Small intestine (tissue), 7 donors: Measurements from ENCODE around the gene ARPC5. TPM values are rescaled to one million over a fixed set of nuclear protein-coding genes. Genes with fewer than 3 reads are reported as not detected.
A peak's percentile ranks its signal among the peaks of the same experiment; 100 is the strongest.

Source experiments
- DNase-seq, 2 donors: peaks; one replicate each; pipeline versions ENCODE4 v3.0.0 to v3.0.0-alpha.2; 2013
- FAIRE-seq: peaks from 2 replicates; lab custom pipeline; 2012; peaks lifted over from hg19 to GRCh38; lab: Jason Lieb, UNC
- H3K27ac ChIP-seq, 3 donors: one replicate each; pipeline ENCODE4 v1.5.1; 2013; ENCODE audit warnings: low read length in 2 of 3, mild to moderate bottlenecking in 2 of 3, control low read depth in 1 of 3, inconsistent platforms in 1 of 3, low read depth in 1 of 3, moderate library complexity in 1 of 3
- H3K27me3 ChIP-seq, 3 donors: one replicate each; pipeline ENCODE4 v1.6.1; 2013; ENCODE audit warnings: low read length in 3 of 3, inconsistent platforms in 1 of 3; ENCODE audit not compliant: control insufficient read depth in 3 of 3, insufficient read depth in 3 of 3
- H3K36me3 ChIP-seq, 3 donors: one replicate each; pipeline ENCODE4 v1.6.1; 2013; ENCODE audit warnings: low read length in 3 of 3, inconsistent platforms in 1 of 3, low read depth in 1 of 3, mild to moderate bottlenecking in 1 of 3, moderate library complexity in 1 of 3; ENCODE audit not compliant: control insufficient read depth in 3 of 3, insufficient read depth in 2 of 3
- H3K4me1 ChIP-seq, 3 donors: one replicate each; pipeline ENCODE4 v1.6.1; 2013; ENCODE audit warnings: low read length in 2 of 3, inconsistent platforms in 1 of 3, low read depth in 1 of 3, mild to moderate bottlenecking in 1 of 3, moderate library complexity in 1 of 3; ENCODE audit not compliant: control insufficient read depth in 3 of 3, insufficient read depth in 2 of 3
- H3K4me3 ChIP-seq, 3 donors: one replicate each; pipeline ENCODE4 v1.5.1; 2013; ENCODE audit warnings: low read length in 3 of 3, control low read depth in 1 of 3, inconsistent platforms in 1 of 3, low read depth in 1 of 3, mild to moderate bottlenecking in 1 of 3, moderate library complexity in 1 of 3
- H3K9me3 ChIP-seq, 2 donors: one replicate each; pipeline ENCODE4 v1.6.1; 2013; ENCODE audit warnings: low read depth in 1 of 2, low read length in 1 of 2; ENCODE audit not compliant: control insufficient read depth in 2 of 2, insufficient read depth in 1 of 2
- WGBS, 3 donors: extraction: QIAGEN DNeasy Blood & Tissue Kit; methylation state at CpG; one replicate each; pipeline ENCODE4 v1.1.7; 2013; 5-methylcytosine and 5-hydroxymethylcytosine counted together
- polyA plus RNA-seq, 4 donors: library from polyadenylated mRNA; stranded (reverse) in 3 of 4; unstranded in 1 of 4; fragments of 200-250 nt in 3 of 4; fragments of 120-200 nt in 1 of 4; gene quantifications; one replicate each; pipeline versions ENCODE4 v1.2.1 to v1.2.3, GENCODE V29; 2013
- donor health status: healthy with polysubstance abuse.
- donor health status: control.
- donor health status: control.
- donor health status: Bipolar disorder and iron deficiency.
- donor health status: healthy.

ARPC5 gene
- polyA plus RNA-seq, 4 donors, result 125 to 160 (median 133) TPM

DNA sequence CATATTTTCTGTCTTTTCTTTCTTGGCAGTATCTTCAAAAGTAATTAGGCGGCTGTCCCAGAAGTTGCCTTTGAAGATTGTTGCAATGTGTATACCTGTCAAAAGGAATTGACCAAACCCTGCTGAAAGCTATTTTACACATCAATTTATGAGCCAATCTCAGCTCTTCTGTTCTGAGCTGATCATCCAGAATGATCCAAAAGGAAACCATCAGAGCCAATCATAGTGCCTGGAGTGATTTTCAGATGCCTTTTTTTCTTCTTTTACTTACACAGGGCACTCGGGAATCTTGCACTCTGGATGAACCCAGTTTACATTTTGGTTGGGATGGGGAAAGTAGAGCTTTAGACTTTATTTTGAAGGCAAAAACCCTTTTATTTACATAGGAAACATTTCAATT lies 39.3 kb upstream of the ARPC5 start:
- Histone ChIP-seq H3K27ac (no peak overlapping the region), H3K36me3 (no peaks in the 10 kb centered on the region), H3K9me3 (no peaks in the 10 kb centered on the region), H3K4me3 (no peak overlapping the region), H3K27me3 (no peaks in the 10 kb centered on the region), H3K4me1 (no peaks in the 10 kb centered on the region)
- FAIRE-seq (no peak), DNase-seq (no peak)
- WGBS, 3 donors, result 71 to 89% (median 86%) methylated on average over 2 of the region's 2 CpGs

DNA sequence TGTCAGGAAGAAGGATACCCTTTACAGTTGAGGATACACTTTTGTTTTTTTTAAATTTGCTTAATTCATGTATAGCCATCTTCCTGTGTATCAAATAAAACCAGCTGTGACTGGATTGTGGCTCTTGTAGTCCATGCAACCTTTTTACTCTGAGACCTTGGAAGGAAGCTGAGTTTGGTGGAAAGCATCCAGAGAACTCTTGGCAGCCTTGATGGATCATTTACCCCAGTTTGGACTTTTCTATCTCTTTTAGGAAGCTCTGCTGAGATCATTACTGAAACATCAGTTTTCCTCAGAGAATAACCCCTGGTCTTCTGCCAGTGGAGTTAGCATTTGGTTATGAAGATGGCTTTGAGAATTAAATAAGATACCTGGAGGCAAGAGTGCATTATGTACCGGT lies 38.8 kb upstream of the ARPC5 start:
- Histone ChIP-seq H3K4me3 (no peak overlapping the region), H3K4me1 (no peaks in the 10 kb centered on the region), H3K27me3 (no peaks in the 10 kb centered on the region), H3K9me3 (no peaks in the 10 kb centered on the region), H3K36me3 (no peaks in the 10 kb centered on the region), H3K27ac (no peak overlapping the region)
- FAIRE-seq (no peak), DNase-seq (no peak)
- WGBS, 3 donors, result 78 to 83% (median 79%) methylated on average over 1 of the region's 1 CpG

DNA sequence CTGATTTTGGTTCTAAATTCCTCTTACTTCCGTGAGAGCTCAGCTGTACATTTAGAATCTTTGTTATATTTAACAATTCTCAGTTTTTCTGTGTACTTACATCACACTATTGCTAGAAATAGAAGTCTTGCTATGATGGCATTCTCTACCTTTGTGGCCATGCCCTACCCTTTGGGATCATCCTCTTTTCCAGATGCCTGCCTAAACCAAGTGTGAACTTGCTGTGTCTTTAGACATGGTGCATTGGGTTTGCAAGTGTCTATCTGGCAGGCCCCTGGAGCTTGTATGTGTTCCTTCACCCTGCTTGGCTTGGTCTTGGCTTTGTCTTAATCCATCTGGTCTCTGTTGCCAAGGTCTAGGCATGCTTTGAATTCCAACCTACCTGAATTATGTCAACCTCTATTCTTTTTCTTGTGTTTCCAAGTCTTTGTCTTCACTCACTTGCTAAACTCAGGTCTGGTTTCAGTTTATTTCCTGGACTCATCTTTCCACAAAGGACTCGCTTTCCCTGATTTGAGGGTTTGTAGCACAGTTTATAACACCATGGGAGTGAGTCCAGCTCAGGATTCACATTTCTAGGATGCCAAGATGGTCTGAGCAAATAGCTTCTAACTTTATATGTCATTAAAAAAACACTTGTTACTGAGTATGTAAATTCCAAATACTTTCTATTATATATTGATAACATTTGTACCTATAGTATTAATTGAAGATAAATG lies 38.2 kb upstream of the ARPC5 start:
- H3K9me3 ChIP-seq, result no peaks in the 10 kb centered on the region
- DNase-seq (no peak), FAIRE-seq (no peak)
- H3K36me3 ChIP-seq, result no peaks in the 10 kb centered on the region
- H3K4me1 ChIP-seq, result no peaks in the 10 kb centered on the region
- H3K27ac ChIP-seq, result no peak overlapping the region
- no peaks in the 10 kb centered on the region for H3K27me3 ChIP-seq
- no peak overlapping the region for H3K4me3 ChIP-seq
- 88 to 95% (median 91%) methylated on average over 2 of the region's 2 CpGs for WGBS, 3 donors

DNA sequence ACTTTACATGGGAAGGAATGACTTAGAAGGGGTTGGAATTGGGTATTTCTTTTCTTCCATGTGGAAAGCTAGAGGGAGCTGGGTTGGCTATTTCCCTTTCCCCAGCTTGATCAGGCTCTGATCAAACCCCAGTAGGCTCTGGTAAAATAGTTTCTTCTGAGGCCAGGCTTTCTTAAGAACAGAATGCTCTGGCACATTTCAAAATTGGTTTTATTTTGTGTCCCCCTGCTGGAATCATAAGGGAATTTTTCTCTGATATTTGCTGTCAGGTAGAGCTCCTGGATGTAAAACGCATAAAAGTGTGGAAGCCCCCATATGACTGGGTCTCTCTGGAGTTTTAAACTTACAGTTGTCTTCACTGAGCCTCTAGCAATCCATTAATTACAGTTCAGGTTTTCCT lies 34.6 kb upstream of the ARPC5 start:
- Histone ChIP-seq H3K27me3 (no peaks in the 10 kb centered on the region), H3K9me3 (no peaks in the 10 kb centered on the region), H3K4me1 (no peaks in the 10 kb centered on the region), H3K4me3 (no peak overlapping the region), H3K27ac (no peak overlapping the region), H3K36me3 (no peaks in the 10 kb centered on the region)
- WGBS, 3 donors, result 91 to 94% (median 91%) methylated on average over 1 of the region's 1 CpG
- FAIRE-seq, result no peak
- no peak for DNase-seq

DNA sequence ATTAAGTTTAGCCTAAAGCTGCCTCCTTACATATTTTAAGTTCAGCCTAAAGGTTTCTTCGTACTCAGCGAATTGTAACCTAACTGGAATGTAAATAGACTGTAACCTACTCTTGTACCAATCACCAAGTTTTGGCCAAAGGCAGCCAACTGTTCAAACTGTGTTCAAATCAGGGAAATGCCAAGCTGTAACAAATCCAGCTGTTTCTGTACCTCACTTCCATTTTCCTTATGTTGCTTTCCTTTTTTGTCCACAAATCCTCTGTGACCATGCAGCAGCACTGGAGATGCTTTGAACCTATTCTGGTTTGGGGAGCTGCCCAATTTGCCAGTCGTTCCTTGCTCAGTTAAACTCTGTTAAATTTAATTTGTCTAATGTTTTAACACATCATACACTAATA lies 20.8 kb upstream of the ARPC5 start:
- H3K27me3 ChIP-seq, result no peaks in the 10 kb centered on the region
- FAIRE-seq, result no peak

DNA sequence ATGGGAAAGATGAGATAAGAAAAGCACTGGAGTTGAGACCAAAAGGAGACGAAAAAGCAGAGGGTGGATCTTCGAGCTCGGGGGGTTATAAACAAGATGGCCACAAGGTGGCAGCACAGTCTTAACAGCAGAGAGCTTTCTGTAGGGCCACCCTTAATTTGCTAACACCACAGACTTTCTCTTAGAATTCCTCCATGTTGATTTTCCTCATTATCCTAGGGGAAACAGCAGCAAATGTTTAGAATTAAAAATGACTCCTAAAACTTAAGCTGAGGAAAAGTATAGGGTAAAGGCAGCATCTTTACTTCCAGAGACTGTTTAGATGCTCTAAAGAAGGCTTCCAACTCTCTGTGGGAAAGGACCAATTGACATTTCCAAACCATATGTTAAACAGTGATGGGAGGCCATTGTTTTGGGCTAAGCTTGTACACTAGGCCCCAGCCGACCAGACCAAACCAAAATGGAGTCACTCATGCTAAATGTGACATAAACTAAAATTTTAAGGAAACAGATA lies 20.0 kb upstream of the ARPC5 start:
- Histone ChIP-seq H3K27ac (no peak overlapping the region), H3K4me3 (no peak overlapping the region), H3K4me1 (peaks cover 3 to 34% (median 12%) of the 10 kb centered on the region in 3 donors), H3K27me3 (no peaks in the 10 kb centered on the region), H3K36me3 (no peaks in the 10 kb centered on the region), H3K9me3 (no peaks in the 10 kb centered on the region)
- WGBS, 3 donors, result 7% methylated on average over 4 of the region's 4 CpGs
- FAIRE-seq (no peak), DNase-seq (peak; percentile 74 to 88)

More for the DNA sequence above, 20.8 kb upstream of the ARPC5 start:
- Histone ChIP-seq H3K9me3 (no peaks in the 10 kb centered on the region), H3K27ac (no peak overlapping the region), H3K4me3 (no peak overlapping the region), H3K4me1 (peaks cover 3 to 32% (median 12%) of the 10 kb centered on the region in 3 donors), H3K36me3 (no peaks in the 10 kb centered on the region)
- DNase-seq, result no peak
- 91 to 93% (median 92%) methylated on average over 3 of the region's 3 CpGs for WGBS, 3 donors

DNA sequence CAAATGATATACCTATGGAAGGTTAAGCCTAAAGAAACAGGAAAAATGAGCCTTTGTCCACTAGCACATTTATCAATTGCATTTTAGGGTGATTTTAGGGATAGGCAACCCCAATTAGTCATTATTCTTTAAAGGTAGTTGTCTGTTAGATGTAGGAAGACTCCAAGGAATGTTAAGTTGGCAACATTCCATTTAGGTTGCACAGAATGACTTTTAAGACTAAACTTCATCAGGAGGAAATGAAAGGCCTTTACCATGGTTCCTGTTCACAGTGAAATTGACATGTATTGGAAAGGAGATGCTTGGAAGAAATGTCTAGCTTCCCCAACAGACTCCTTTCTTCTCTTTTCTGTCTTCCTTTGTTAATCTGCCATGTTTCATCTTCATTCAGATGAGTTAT lies 19.1 kb upstream of the ARPC5 start:
- Histone ChIP-seq H3K36me3 (no peaks in the 10 kb centered on the region), H3K9me3 (no peaks in the 10 kb centered on the region), H3K4me1 (peaks cover 3 to 34% (median 12%) of the 10 kb centered on the region in 3 donors), H3K27ac (no peak overlapping the region), H3K27me3 (no peaks in the 10 kb centered on the region), H3K4me3 (no peak overlapping the region)
- DNase-seq (no peak), FAIRE-seq (no peak)

DNA sequence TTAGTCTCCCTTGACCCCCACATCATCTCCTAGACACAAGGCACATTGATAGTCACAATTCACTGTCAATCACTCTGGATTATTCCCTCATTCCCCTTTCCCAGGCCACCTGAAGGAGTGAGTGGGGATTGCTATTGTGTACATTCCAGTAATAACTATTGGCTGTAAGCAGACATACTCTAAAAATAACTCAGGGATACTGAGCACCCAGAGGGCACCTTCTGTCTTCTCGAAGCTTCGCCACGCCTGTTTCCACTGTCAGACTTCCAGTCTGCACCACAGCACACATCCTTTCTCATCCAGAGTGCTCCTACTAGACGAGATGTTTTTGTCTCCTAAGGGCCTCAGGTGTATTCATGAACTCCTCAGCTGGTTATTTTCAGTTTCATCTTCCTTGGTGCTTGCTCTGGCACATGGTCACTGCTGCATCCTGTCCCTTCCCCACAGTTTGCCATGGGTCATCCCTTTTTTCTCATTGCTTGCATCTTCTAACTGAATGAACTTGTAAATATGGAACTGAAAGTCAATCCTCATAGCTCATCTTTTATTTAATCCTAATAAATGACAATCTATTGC lies 18.4 kb upstream of the ARPC5 start:
- DNase-seq (no peak), FAIRE-seq (no peak)
- Histone ChIP-seq H3K27ac (peak overlapping the region; percentile 56 to 84 (median 68)), H3K36me3 (no peaks in the 10 kb centered on the region), H3K27me3 (no peaks in the 10 kb centered on the region), H3K4me1 (peaks cover 3 to 34% (median 12%) of the 10 kb centered on the region in 3 donors), H3K9me3 (no peaks in the 10 kb centered on the region), H3K4me3 (no peak overlapping the region)
- 63 to 80% (median 63%) methylated on average over 4 of the region's 4 CpGs for WGBS, 3 donors
